MV-4-11 (cell line): ENCODE results near the gene ARID5B.
"Not testable (repeated sequence)": the region's sequence is repeated elsewhere in the genome, so short reads cannot be mapped to it uniquely, and the experiment has no call there.

Source experiments
- DNase-seq: peaks from one replicate; lab custom pipeline; 2025; lab: John Stamatoyannopoulos, UW

Gene ARID5B, protein sequence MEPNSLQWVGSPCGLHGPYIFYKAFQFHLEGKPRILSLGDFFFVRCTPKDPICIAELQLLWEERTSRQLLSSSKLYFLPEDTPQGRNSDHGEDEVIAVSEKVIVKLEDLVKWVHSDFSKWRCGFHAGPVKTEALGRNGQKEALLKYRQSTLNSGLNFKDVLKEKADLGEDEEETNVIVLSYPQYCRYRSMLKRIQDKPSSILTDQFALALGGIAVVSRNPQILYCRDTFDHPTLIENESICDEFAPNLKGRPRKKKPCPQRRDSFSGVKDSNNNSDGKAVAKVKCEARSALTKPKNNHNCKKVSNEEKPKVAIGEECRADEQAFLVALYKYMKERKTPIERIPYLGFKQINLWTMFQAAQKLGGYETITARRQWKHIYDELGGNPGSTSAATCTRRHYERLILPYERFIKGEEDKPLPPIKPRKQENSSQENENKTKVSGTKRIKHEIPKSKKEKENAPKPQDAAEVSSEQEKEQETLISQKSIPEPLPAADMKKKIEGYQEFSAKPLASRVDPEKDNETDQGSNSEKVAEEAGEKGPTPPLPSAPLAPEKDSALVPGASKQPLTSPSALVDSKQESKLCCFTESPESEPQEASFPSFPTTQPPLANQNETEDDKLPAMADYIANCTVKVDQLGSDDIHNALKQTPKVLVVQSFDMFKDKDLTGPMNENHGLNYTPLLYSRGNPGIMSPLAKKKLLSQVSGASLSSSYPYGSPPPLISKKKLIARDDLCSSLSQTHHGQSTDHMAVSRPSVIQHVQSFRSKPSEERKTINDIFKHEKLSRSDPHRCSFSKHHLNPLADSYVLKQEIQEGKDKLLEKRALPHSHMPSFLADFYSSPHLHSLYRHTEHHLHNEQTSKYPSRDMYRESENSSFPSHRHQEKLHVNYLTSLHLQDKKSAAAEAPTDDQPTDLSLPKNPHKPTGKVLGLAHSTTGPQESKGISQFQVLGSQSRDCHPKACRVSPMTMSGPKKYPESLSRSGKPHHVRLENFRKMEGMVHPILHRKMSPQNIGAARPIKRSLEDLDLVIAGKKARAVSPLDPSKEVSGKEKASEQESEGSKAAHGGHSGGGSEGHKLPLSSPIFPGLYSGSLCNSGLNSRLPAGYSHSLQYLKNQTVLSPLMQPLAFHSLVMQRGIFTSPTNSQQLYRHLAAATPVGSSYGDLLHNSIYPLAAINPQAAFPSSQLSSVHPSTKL

GRCh38 chr10:61900829-61901792 lies at the start of gene ARID5B:
ARID5B (plus strand) TSS chr10:61901699; CDS start chr10:61901710, 11 bp downstream.
- DNase-seq: peak; percentile 8

- DNase-seq: no peak
Observed at GRCh38 chr10:61852261-61852660, 49.2 kb upstream of the ARID5B start.

GRCh38 chr10:61855771-61856170 lies 45.7 kb upstream of the ARID5B start:
- no peak for DNase-seq

DNA sequence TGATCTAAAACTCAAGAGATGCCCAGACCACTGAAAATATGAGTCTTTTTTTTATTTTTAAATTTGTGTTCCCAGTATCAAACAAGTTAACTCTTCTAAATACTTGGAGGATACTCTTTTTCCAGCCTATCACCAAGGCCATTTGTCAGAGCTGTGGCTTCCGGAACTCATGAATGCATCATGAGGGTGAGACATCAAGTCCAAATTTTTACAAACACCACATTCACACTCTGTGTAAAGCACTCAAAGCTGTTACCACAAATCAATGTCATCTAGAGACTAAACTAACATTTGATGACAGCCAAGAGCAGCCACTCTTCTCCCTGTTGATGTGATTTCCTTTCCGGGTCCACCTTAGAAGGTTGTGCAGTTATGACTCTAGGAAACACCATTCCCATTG lies 43.8 kb upstream of the ARID5B start:
- DNase-seq: no peak

GRCh38 chr10:61859786-61860185 lies 41.7 kb upstream of the ARID5B start:
- DNase-seq: no peak

GRCh38 chr10:61860964-61861758 lies 40.3 kb upstream of the ARID5B start:
- DNase-seq: no peak

GRCh38 chr10:61863981-61864380 lies 37.5 kb upstream of the ARID5B start:
- no peak for DNase-seq

- no peak for DNase-seq
Observed at GRCh38 chr10:61866700-61867368, 34.7 kb upstream of the ARID5B start.

DNA sequence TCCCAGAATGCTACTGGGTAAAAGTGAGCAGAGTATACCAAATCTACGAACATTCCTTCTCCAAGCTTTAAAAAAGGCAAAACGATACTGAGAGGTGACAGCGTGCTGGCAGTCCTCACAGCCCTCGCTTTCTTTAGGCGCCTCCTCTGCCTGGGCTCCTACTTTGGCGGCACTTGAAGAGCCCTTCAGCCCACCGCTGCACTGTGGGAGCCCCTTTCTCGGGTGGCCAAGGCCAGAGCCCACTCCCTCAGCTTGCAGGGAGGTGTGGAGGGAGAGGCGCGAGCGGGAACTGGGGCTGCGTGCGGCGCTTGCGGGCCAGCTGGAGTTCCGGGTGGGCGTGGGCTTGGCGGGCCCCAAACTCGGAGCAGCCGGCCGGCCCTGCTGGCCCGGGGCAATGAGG lies 34.1 kb upstream of the ARID5B start:
- DNase-seq: not testable (repeated sequence)

- not testable (repeated sequence) for DNase-seq
Observed at GRCh38 chr10:61867817-61868216, 33.7 kb upstream of the ARID5B start.

- no peak for DNase-seq
Observed at GRCh38 chr10:61869041-61869675, 32.3 kb upstream of the ARID5B start.

DNA sequence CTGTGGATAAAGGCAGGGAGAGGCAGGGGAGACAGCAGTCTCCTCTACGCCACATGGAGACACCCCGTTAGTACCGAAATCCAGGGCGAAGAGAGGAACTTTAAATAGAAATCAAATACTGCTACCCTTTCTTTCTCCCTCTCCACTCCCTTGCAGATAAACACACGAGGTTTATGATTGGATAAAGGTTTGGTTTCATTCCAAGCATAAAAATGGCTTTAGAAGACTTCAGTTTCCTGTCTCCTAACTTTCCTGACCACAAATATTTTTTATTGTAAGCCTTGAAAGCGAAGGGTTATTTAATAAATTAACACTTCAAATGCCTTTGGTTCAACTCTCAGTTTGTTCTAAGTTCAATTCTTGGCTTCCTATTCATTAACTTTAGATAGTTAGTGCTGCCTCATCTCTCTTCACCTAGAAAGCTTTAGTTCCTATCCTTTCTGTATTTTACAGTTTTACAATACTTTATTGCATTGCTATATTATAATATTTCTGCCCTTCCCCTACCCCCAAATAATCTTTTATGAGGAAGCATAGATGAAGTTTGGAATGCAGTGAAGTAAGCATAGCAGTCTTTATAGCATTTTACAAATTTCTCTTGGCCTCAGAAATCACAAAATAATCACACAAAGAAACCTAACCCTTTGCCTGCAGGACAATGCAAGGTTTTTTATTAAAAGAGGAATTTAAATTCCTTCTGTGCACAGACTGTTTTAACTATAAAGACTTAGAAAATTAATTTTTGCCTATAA lies 31.5 kb upstream of the ARID5B start:
- no peak for DNase-seq

DNA sequence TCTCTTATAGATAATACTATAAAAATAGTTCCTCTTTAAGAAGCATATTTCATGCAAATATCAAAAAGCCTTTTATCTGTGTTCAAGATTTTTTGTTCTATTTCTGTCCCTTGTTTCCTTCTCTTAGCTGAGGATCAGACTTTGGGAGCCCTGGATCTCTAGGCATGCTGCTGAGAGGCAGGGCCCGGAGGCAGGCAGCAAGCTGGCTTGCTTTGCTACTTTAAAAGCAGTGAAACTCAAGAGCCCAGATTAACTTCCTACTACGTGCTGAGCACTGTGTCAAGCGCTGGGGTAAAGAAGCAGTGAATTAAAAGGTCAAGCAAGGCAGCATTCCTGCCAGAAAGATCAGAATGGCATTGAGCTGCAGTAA lies 31.0 kb upstream of the ARID5B start:
- no peak for DNase-seq

GRCh38 chr10:61871487-61871886 lies 30.0 kb upstream of the ARID5B start:
- no peak for DNase-seq

GRCh38 chr10:61877887-61878739 lies 23.4 kb upstream of the ARID5B start:
- no peak for DNase-seq

DNA sequence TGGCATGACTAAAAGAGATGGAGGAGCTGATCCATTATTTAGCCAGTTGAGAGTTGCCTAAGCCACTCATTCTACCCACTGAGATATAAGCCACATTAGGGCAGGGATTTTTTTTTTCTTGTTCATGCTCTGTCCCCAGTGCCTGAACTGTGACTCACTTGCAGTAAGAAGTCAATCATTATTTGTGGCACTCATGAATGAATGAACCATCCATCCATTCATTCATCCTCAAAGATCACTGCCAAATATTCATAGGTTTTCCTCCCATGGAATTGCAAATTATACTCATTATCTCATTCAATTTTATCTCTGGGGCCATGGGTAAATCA lies 22.8 kb upstream of the ARID5B start:
- DNase-seq: no peak

- DNase-seq: no peak
Observed at GRCh38 chr10:61882621-61883370, 18.7 kb upstream of the ARID5B start.
